Progenitor cell of endocrine pancreas (in vitro differentiated cells): ENCODE data around the gene MSI2. TPM values are rescaled to one million over a fixed set of nuclear protein-coding genes. Genes with fewer than 3 reads are reported as not detected.
A peak's percentile ranks its signal among the peaks of the same experiment; 100 is the strongest.

Experiments used
- DNase-seq: peaks from one replicate; pipeline ENCODE4 v3.0.0; 2021; ENCODE audit warnings: low spot score; ENCODE audit not compliant: unreplicated experiment
- H3K27ac Mint-ChIP-seq: 2 replicates; pipeline ENCODE4 v1.8.0; 2021; ENCODE audit warnings: mild to moderate bottlenecking, moderate library complexity, mixed read lengths
- H3K27me3 Mint-ChIP-seq: 2 replicates; pipeline ENCODE4 v1.8.0; 2021; ENCODE audit warnings: mixed read lengths
- H3K36me3 Mint-ChIP-seq: 2 replicates; pipeline ENCODE4 v1.8.0; 2022; ENCODE audit warnings: mixed read lengths; ENCODE audit not compliant: insufficient read depth
- H3K4me1 Mint-ChIP-seq: 2 replicates; pipeline ENCODE4 v1.8.0; 2021; ENCODE audit warnings: low read depth, mixed read lengths
- H3K4me3 Mint-ChIP-seq: 2 replicates; pipeline ENCODE4 v1.8.0; 2021; ENCODE audit warnings: low read depth, mild to moderate bottlenecking, moderate library complexity, mixed read lengths
- H3K9me3 Mint-ChIP-seq: 2 replicates; pipeline ENCODE4 v1.8.0; 2021; ENCODE audit warnings: low read depth, mixed read lengths
- CTCF ChIP-seq: fragments of 200-600 bp; sonication (generic); IDR thresholded peaks from one replicate; pipeline ENCODE4 v1.5.0; 2021; ENCODE audit warnings: antibody characterized with exemption, mild to moderate bottlenecking; ENCODE audit not compliant: unreplicated experiment
- total RNA-seq: library from RNA; stranded (reverse); gene quantifications from 2 replicates; pipeline ENCODE4 v1.2.1, GENCODE V29; 2021

Gene MSI2
- total RNA-seq, 1 donor from 2014 or later = 164 TPM

GRCh38 chr17:57670769-57671569, 414.6 kb downstream of the MSI2 start:
- TF ChIP-seq CTCF = no peak
- Mint-ChIP-seq H3K36me3 (peaks cover 9% of the 10 kb centered on the region), H3K4me3 (no peak overlapping the region), H3K27me3 (no peaks in the 10 kb centered on the region), H3K27ac (no peak overlapping the region), H3K4me1 (peaks cover 4% of the 10 kb centered on the region), H3K9me3 (no peaks in the 10 kb centered on the region)
- DNase-seq = no peak

GRCh38 chr17:57671667-57672632, 415.6 kb downstream of the MSI2 start:
- Mint-ChIP-seq H3K27ac (peak overlapping the region; percentile 45), H3K9me3 (no peaks in the 10 kb centered on the region)
- peak; percentile 95 for TF ChIP-seq CTCF

GRCh38 chr17:57672971-57673370, 416.6 kb downstream of the MSI2 start:
- H3K36me3 Mint-ChIP-seq = peaks cover 9% of the 10 kb centered on the region
- H3K4me1 Mint-ChIP-seq = peaks cover 4% of the 10 kb centered on the region
- DNase-seq = no peak
- no peak for TF ChIP-seq CTCF
- H3K9me3 Mint-ChIP-seq = no peaks in the 10 kb centered on the region
- H3K4me3 Mint-ChIP-seq = no peak overlapping the region
- H3K27ac Mint-ChIP-seq = no peak overlapping the region
- no peaks in the 10 kb centered on the region for H3K27me3 Mint-ChIP-seq

More at GRCh38 chr17:57671667-57672632, 415.6 kb downstream of the MSI2 start:
- no peaks in the 10 kb centered on the region for H3K27me3 Mint-ChIP-seq
- peak; percentile 62 for DNase-seq
- H3K36me3 Mint-ChIP-seq = peaks cover 9% of the 10 kb centered on the region
- peaks cover 4% of the 10 kb centered on the region for H3K4me1 Mint-ChIP-seq
- no peak overlapping the region for H3K4me3 Mint-ChIP-seq

GRCh38 chr17:57674894-57675293, 418.6 kb downstream of the MSI2 start:
- H3K27me3 Mint-ChIP-seq = no peaks in the 10 kb centered on the region
- peaks cover 4% of the 10 kb centered on the region for H3K4me1 Mint-ChIP-seq
- H3K9me3 Mint-ChIP-seq = no peaks in the 10 kb centered on the region
- no peak overlapping the region for H3K27ac Mint-ChIP-seq
- no peak overlapping the region for H3K4me3 Mint-ChIP-seq
- TF ChIP-seq CTCF = no peak
- H3K36me3 Mint-ChIP-seq = peaks cover 9% of the 10 kb centered on the region
- no peak for DNase-seq
